ENCODE measurements around the gene CD93.
A peak's percentile ranks its signal among the peaks of the same experiment; 100 is the strongest.

The CD93 gene

DNA sequence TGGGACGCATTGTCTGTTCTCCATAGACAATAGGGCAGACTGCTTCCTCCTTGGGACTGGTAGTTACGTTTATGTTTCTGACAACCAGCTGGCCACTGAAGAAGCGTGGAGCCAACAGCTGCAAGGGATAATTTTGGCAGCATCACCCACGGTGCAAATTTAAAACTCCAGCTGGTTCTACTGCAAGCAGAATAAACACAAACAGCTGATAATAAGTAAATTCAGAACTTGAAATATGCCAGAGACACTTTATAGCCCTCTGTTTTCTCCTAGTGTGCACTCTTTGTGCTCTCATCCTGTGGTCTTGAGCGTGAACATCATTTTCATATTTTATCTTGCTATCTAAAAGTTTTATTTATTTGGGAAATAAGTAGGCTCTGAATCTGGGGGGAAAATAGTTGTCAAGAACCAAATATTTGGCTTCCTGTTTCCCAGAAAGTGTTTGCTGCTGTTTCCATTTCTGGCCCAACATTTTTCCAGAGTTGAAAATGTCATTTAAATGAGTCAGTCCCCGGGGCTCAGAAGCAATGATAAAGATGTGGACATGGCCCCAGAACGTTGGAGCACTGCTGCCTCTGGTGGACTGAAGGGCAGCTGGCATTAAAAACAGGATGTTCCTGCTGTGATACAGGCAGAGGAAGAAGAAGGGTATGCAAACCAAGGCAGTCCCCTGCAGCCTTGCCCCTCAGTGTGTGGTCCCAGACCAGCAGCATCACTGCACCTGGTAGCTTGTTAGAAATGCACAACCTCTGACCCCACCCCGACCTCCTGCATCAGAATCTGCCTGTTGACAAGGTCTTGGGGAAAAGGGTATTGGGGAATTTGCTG is 24.2 kb downstream of the CD93 start:
- peak; percentile 23 for DNase-seq (ENCODE audit: insufficient read length, low spot score)
- FAIRE-seq, result no peak

DNA sequence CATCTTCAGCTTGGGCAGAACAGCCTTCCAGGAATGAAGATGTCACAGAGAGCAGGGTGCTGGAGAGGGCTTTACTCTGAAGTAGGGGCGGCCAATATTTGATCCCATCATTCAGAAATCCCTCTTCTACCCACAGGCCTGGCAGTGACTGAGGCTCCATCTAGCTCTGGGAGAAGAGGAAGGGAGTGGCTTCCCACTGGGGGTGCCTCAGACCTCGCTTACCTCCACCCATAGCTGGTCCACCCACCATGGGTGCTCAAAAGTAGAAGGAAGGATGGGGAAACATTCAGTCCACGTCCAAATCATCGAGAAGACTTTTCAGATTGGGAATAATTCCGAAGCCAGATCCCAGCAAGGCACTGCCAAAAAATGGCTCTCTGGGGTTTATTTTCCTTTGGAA is 24.9 kb downstream of the CD93 start:
- no peak for FAIRE-seq
- no peak for DNase-seq (ENCODE audit: insufficient read length, low spot score)

DNA sequence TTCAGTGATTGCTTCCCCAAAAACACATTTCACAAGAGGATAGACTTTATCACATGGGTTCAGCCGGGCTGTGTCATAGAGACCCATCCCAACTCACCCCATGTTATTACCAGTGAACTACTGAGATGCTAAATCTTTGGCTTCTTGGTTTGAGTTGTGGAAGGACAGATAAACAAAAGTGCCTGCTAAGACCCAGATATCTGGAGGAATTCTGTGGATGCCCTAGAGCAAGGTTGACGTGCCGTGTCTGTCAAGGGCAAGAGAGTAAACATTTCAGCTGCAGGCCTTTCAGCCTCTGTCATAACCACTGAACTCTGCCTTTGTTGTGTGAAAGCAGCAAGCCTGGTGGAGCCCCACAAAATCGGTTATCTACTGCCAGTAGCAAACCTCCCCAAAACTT is 25.5 kb downstream of the CD93 start:
- no peak for DNase-seq (ENCODE audit: insufficient read length, low spot score)
- no peak for FAIRE-seq

DNA sequence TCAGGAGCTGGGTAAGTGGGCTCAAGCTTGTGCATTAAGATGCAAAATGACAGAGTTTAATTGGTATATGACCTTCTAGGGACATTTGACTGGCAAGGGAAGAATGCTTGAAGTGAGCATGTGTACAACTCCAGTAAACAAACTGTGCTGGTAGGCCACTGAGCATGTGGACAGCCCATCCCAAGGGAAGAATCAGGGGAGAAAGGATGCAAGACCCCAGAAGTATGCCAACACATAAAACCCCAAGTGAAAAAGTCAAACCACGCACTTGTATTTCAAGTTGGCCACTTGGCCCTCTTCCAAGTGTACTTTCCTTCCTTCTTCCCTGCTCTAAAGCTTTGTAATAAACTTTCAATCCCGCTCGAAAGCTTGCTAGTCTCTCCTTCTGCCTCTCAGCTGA is 26.3 kb downstream of the CD93 start:
- DNase-seq (ENCODE audit: insufficient read length, low spot score) (no peak), FAIRE-seq (no peak)

DNA sequence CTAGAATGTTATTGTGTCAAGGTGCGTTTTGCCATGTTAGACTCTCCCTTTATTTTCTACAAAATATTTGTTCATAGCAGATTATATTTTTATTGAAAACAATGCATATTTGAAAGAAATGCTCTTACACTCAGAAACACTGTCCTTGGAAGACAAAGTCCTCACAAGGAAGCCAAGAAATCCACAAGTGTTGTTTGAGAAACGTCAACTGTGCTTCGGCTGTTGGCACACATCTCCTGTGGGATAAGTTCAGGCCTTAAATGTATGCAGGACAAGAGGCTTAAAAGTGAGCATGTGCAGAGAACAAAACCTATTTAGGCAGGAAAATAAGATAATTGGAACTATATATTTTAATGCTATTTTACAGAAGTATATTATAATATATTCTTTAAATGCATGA is 27.1 kb downstream of the CD93 start:
- no peak for FAIRE-seq
- no peak for DNase-seq (ENCODE audit: insufficient read length, low spot score)

DNA sequence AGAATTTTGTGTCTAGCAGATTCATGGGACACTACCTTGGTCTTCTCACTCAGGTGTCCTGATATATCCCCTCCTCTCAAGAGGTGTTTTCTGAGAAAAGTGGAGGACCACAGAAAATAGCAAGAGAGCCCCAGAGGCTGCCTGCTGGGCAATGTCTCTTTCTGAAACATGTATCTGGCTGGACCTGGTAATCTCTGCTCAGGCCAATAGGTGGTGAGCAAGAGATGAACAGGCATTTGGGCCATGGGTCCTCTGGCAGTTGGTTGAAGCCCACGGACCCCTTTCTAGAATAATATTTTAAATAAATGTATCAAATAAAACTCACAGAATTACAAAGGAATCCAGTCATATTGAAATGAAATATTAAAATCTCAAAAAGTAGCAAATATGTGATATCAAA is 27.9 kb downstream of the CD93 start:
- no peak for FAIRE-seq
- no peak for DNase-seq (ENCODE audit: insufficient read length, low spot score)

DNA sequence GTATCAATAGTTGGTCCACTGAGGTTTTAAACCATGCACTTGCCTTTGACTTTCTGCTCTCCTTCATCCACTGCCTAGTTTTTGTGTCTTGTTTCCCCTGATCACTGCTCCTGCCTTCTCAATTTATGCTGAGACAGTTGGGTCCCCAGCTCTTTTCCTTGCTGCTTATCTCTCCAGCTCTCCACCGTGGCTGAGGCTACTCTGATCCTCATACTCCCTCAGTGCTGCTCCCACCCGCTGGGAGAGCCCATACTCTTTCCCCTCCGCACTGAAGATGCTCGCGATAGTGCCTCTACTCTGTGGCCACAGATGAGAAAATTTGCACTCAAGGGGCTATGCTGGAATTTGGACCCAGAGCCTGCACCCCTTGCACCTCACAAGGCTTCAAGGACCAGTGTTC is 33.2 kb downstream of the CD93 start:
- no peak for FAIRE-seq
- DNase-seq (ENCODE audit: insufficient read length, low spot score), result no peak

DNA sequence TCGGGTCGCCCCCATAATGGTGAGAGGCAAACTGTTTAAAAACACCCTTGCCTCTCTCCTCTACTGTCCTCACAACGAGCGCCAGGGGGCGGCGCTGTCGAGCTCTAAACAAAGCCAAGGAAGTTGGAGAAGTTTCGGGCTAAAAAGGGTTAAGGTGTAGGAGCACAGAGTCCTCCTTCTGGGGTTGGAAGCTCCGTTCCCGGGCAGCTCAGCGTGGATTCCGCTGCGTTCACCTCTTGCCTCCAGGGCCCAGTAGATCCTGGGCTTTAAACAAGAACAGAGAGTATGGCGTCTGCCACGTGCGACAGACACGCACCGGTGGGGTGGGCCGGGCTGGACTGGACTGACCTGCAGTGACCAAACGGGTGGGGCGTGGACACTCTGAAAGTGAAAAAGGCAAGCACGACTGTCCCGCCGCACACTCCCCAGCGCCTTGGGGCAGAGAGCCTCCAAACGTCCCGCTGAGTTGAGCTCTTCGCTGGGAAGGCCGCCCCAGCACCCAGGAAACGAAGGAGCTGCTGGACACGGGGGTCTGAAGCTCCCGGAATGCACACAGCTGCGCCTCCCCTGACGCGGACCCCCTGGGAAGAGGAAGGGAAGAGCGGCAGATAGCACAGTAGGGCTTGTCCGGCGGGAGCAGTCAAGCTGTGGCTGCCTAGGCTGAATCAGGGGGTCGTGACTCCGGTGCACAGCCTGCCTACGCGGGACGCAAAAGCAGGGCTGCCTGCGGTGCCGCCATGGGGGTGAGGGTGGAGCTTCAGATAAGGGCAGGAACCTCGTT is 35.1 kb downstream of the CD93 start:
- FAIRE-seq (no peak), DNase-seq (ENCODE audit: insufficient read length, low spot score) (peak; percentile 29)

DNA sequence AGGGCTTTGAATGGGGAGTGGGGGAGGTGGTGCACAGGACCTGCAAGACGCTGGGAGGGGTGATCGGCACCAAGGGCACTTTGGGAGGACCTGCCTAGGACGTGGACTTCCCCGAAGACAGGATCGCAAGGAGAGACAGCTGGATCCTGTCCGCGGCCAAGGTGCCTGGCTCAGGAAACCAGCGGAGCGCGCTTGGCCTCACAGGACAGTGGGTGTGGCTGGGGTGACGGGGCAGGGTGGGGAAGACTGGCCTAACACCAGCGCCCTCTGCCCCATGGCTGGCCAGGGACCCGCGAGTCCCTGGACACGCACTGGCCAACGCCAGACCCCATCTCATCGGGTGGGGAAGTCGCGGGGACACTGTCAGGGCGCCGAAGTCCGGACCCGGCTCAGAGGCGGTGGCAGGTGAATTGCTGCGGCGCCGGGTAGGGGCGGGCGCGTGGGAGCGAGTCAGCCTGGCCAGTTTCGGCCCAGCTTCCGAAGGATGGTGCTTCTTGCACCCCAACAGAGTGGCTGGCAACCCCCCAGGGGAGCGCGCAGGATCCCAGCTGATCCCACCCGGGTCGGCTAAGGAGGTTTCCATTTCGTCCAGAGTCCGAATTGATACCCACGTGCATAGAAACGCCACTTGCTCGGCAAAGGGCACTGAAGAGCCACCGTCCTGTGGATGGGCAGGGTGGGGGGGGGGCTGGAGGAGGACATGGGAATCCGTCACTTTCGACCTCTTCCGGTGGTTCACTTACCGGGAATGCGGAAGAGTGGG is 35.9 kb downstream of the CD93 start:
- DNase-seq (ENCODE audit: insufficient read length, low spot score) (peak; percentile 19), FAIRE-seq (peak; percentile 20)

DNA sequence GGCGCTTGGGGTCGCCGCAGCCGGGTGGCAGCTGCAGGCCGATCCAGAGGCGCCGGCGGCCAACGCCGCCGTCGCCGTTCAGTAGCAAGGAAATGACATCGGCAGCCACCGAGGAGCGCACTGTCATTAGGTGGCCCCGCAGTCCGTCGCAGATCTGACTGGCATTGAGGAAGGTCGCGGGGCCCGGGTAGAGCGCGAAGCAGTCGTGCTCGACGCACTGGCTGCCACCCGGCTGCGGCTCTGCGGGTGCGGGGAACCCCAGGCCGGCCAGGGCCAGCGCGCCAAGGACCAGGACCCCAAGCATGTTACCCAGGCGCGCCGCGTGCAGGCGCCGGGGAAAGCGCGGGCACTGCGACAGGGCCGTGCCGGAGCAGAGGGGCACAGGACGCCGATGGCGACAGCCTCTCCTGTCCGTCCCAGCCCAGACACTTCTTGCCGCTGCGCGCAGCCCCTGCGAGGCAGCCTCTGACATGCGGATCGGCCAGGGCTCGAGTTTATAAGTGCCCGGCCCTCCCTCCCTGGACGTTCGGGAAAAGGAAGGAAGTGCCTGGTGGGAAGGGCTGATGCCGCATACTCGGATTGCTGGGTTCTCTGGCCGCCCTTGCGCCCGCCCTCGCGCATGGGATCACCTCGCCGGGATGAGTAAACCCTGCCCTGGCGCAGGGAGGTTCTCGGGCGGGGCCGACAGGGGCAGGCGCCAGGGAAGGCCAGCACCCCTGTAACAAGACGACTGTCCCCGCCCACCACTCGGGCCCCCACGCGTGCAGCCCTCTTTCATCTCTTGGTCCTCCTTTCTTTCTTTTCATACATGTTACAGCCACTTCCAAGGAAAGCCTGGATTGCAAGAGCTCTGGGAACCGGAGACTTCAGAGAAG is 36.7 kb downstream of the CD93 start, which contains the start of gene THBD:
Gene THBD (minus strand): TSS at position 472 of the 875 bp plus-strand sequence. CDS start 168 bp downstream, at position 304.
- DNase-seq (ENCODE audit: insufficient read length, low spot score) (peak; percentile 40), FAIRE-seq (peak; percentile 52)

DNA sequence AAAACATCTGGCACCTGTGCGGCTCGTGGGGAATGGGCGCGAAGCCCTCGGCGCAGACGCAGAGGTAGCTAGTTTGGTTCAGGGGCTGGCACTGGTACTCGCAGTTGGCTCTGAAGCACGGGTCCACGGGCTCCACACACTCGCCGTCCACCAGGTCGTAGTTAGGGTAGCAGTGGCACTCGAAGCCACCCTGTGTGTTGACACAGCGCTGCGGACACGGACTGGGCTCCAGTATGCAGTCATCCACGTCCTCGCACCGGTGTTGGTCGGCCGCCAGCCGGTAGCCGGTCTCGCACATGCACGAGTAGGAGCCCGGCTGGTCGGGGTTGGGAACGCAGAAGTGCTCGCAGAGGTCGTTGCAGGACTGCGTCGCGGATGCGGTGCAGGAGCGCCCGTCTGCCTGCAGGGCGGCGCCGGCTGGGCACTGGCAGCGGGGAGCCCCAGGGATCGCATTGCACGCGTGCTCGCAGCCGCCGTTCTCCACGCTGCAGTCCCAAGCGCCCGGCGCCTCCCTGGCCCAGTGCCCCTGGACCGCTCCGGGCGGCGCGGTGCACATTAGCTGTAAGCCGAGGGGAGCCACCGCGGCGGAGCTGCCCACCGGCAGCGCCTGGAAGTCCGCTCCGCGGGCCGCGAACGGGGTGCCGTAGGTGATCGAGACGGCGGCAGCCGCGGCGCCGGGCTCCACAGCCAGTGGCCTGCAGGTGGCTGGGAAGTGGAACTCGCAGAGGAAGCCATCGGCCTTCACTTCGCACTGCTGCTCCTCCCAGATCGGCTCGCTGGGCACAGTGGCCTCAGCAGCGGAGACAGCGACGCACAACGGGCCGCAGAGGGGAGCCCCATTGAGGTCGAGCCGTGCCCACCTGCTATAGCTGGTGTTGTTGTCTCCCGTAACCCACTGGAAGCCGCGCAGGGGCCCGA is 37.6 kb downstream of the CD93 start:
- no peak for FAIRE-seq
- no peak for DNase-seq (ENCODE audit: insufficient read length, low spot score)

DNA sequence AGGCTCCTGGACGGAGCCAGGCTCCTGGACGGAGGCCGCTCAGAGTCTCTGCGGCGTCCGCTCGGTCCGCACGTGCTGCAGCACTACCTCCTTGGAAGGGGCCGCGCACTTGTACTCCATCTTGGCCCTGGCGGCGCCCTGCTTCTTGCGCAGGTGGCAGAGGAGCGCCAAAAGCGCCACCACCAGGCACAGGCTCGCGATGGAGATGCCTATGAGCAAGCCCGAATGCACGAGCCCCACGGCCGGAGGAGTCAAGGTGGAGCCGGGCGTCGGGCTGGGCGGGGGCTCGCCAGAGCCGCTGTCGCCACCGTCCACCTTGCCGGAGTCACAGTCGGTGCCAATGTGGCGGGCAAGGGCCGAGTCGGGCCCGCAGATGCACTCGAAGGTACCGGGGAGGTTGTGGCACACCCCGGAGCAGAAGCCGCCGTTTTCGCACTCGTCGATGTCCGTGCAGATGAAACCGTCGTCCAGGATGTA is 38.3 kb downstream of the CD93 start:
- no peak for DNase-seq (ENCODE audit: insufficient read length, low spot score)
- FAIRE-seq, result no peak

DNA sequence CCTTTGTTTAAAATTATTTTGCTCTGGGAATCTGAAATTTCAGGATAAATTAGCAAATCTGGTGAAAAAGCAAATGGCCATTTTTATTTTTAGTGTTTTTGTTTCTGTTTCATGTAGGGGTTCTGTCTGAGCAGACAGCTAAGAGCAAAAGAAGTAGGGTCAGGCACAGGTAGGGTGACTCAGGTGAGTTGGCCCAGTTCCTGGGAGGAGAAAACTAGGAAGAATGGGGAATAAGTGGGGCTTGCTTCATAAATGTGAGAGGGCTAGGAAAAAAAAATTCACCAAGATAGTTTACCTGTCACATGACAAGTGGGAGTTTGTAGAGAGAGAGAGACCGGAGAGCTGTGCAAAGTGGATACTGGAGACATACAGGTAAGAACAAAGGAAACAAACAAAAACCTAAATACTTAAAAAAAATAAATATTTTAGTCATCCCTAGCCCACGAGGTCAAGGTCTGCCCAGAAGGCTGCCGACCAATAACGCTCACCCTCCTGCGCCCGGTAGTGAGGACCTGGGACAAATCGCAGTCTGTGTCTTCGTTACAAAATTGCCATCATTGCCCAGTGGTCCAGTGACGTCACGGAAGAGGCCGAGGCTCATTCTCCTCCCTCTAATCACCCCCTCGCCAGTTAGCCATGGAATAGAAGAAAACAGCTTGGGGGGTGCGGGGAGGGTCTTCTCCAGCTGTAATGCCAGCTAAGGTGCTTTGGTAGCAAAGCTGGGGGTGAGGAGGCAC is 39.0 kb downstream of the CD93 start:
- DNase-seq (ENCODE audit: insufficient read length, low spot score), result no peak

DNA sequence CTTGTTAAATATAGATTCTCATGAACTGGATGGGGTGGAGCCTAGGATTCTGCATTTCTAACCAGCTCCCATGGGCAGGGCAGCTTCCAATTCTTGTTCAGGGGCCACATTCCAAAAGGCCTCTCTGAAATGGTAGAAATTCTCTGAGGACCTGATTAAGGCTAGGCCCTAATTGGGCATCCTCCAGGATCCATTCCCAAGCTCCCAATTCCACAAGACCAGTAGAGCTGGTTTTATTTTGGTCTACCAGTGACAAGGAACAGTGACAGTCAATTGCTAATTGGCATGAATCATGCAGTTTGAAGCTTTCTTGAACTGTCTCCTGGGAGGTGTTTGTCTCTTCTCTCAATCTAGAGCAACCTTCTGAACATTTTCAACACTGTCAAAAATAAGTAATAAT is 39.7 kb downstream of the CD93 start:
- no peak for FAIRE-seq
- no peak for DNase-seq (ENCODE audit: insufficient read length, low spot score)

More for the DNA sequence above, 39.0 kb downstream of the CD93 start:
- no peak for FAIRE-seq

DNA sequence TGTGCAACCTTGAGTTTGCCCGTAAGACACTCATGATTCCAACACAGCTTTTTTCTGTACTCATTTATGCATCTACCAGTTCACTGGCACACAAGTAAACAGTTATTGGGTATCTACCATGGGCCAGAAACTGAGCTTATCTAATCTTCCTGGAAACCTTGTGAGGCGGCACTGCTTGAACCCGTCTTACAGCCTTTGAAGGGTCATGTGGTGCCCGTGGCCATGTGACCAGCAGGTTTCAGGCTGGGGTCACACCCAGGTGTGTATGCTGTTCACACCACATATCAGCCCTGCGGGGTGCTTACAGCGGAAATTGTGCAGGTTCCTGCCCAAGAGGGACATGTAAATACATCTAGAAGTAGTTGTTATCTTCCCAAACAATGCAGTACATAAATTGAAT is 42.7 kb downstream of the CD93 start:
- DNase-seq (ENCODE audit: insufficient read length, low spot score) (no peak), FAIRE-seq (no peak)

DNA sequence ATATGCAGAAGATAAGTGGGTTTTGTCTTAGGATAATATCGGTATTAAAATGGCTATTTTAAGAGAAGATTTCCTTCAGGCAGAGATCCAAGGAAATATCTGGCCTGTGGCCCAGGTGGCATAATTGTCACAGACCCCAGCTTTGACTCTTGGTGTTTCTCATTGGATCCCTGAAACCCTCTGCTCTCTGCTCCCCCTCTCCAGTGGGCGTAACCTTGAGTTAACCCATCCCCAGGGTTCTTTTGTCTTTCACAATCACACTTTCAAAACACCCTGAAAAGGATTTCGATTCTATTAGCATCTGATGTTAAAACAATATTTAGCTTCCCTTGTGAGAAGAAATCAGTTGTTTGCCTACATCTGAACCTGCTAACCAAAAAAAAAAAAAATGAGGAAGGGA is 43.9 kb downstream of the CD93 start:
- no peak for DNase-seq (ENCODE audit: insufficient read length, low spot score)
- no peak for FAIRE-seq

DNA sequence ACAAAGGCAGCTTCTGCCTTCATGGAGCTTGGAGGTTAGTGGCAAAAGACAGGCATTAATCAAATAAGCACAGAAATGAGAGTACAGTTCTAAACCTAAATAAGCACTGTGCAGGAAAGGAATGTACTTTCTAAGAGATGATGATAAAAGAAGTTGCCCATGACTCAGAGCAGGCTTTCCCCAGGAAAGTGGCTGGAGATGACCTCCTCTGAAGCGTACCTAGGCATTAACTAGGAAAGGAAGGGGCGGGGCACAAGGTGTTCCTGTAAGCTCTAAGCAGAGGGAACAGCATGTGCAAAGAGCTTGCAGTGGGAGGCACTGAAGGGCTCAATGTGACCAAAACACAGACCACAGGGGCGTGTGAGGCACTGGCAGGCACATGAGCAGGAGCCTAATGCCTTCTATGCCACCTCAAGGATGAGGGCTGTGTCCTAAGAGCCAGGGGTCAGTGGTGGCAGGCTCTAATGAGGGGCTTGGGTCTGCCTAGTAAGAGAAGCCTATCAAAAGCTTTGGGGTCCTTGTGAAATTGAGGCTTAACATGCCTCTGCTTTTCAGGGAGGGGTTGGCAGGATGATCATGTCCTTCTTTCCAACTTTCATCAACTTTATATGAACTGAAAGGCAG is 46.1 kb downstream of the CD93 start:
- no peak for FAIRE-seq

More for the DNA sequence above, 46.1 kb downstream of the CD93 start:
- DNase-seq (ENCODE audit: insufficient read length, low spot score), result no peak

Measured in HTR-8/SVneo (cell line).